AG04450 (cell line): ENCODE measurements around the gene AGPAT4. TPM values are rescaled to one million over a fixed set of nuclear protein-coding genes. Genes with fewer than 3 reads are reported as not detected.

Experiments used
- CTCF ChIA-PET: fragments of 300-600, 350-600 bp; formaldehyde crosslinking; extraction: SDS; loops from one replicate; lab custom pipeline; 2022; ENCODE audit warnings: antibody characterized with exemption, inconsistent platforms; lab: Charles Lee
- POLR2A ChIA-PET: fragments of 350-600 bp; formaldehyde crosslinking; extraction: SDS; loops from one replicate; lab custom pipeline; 2021; ENCODE audit warnings: antibody characterized with exemption, inconsistent platforms; lab: Yijun Ruan, JAX
- DNase-seq: peaks from one replicate; pipeline ENCODE4 v3.0.0-alpha.2; 2011; ENCODE audit warnings: low read depth, low spot score
- H3K27ac ChIP-seq: one replicate; pipeline ENCODE4 v1.5.1; 2012; ENCODE audit warnings: low read depth, low read length, control low read depth
- H3K27me3 ChIP-seq: one replicate; pipeline ENCODE4 v1.6.0; 2012; ENCODE audit warnings: low read length; ENCODE audit not compliant: control insufficient read depth, insufficient read depth
- H3K4me3 ChIP-seq: 2 replicates; pipeline ENCODE4 v1.5.1; 2011; ENCODE audit warnings: mild to moderate bottlenecking, low read depth, low read length, control low read depth
- H3K9me3 ChIP-seq: 2 replicates; pipeline ENCODE4 v1.5.1; 2012; ENCODE audit warnings: low read length; ENCODE audit not compliant: control insufficient read depth, insufficient read depth
- CTCF ChIP-seq: IDR thresholded peaks from 2 replicates; pipeline ENCODE4 v1.5.1; 2011; ENCODE audit warnings: low read depth, low read length, control low read depth, inconsistent platforms
- polyA plus RNA-seq: library from polyadenylated mRNA; depleted of rRNA; stranded (reverse); fragments of >200 nt; gene quantifications from 2 replicates; pipeline ENCODE4 v1.2.3, GENCODE V29; 2011

The AGPAT4 gene
- polyA plus RNA-seq, 1 experiment, result 10.0 TPM

DNA sequence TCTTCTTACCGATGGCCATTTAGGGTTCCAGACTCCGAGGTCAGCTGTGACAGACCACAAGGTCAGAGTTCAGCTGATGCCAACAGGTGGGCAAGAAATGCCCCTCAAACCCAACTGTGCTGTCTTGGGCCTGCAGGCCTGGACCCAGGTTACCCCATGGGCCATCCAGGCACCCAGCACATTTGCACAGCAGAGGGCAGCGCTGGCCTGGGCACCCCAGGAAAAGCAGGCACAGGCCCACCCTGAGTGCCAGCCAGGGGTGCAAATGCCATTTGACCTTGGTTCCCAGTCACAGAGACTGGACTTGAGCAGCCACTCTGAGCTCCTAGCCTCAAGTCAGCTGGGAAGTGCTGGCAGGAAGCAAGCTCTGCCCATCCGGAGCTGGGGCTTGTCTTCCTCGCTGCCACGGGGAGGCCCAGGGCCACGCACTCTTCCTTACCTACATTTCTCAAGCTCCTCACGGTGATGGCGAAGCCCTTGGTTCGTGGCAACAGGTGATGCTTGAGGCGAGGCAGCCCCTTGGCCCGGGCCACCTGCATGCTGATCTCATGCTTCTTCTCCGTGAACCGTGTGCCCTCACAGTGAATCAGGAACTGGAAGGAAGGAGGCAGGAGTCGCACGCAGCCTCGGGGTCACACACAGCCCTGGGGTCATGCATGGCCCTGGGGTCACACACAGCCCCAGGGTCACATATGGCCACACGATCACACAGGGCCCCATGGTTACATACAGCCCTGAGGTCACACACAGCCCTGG is 120.8 kb downstream of the AGPAT4 start:
- DNase-seq, result no peak
- Histone ChIP-seq H3K4me3 (no peak overlapping the region), H3K27me3 (no peaks in the 10 kb centered on the region), H3K27ac (no peak overlapping the region), H3K9me3 (peaks cover 3% of the 10 kb centered on the region; the same call in 1 of the 2 replicates)
- ChIA-PET CTCF (interaction anchor here (0.7 to 6.8 kb wide), 11 partner anchors 12 to 223 kb away, joined by 3 to 92 read pairs (median 3); partner anchors contain the start of gene AGPAT4), POLR2A (no interaction called here)
- TF ChIP-seq CTCF, result peak; percentile 56

GRCh38 chr6:161152527-161152862 is 121.4 kb downstream of the AGPAT4 start:
- H3K27ac ChIP-seq, result no peak overlapping the region
- H3K27me3 ChIP-seq, result no peaks in the 10 kb centered on the region
- H3K9me3 ChIP-seq, result peaks cover 3% of the 10 kb centered on the region; the same call in 1 of the 2 replicates
- no peak overlapping the region for H3K4me3 ChIP-seq
- DNase-seq, result no peak
- no peak for TF ChIP-seq CTCF
- CTCF ChIA-PET, result interaction anchor here (0.6 to 6.8 kb wide), 9 partner anchors 12 to 222 kb away, joined by 3 to 92 read pairs (median 3); partner anchors contain the start of gene AGPAT4
- POLR2A ChIA-PET, result no interaction called here

GRCh38 chr6:161151660-161152526 is 122.0 kb downstream of the AGPAT4 start:
- no peak for TF ChIP-seq CTCF
- H3K27ac ChIP-seq, result no peak overlapping the region
- no peak overlapping the region for H3K4me3 ChIP-seq
- POLR2A ChIA-PET, result interaction anchor here (0.6 to 0.7 kb wide), 2 partner anchors 76 to 122 kb away, joined by 3 read pairs; partner anchors contain the start of gene AGPAT4
- H3K27me3 ChIP-seq, result no peaks in the 10 kb centered on the region
- CTCF ChIA-PET, result interaction anchor here (0.6 to 6.8 kb wide), 7 partner anchors 11 to 222 kb away, joined by 3 to 92 read pairs (median 3); no protein-coding TSS in a partner anchor
- H3K9me3 ChIP-seq, result peaks cover 3% of the 10 kb centered on the region; the same call in 1 of the 2 replicates
- no peak for DNase-seq

DNA sequence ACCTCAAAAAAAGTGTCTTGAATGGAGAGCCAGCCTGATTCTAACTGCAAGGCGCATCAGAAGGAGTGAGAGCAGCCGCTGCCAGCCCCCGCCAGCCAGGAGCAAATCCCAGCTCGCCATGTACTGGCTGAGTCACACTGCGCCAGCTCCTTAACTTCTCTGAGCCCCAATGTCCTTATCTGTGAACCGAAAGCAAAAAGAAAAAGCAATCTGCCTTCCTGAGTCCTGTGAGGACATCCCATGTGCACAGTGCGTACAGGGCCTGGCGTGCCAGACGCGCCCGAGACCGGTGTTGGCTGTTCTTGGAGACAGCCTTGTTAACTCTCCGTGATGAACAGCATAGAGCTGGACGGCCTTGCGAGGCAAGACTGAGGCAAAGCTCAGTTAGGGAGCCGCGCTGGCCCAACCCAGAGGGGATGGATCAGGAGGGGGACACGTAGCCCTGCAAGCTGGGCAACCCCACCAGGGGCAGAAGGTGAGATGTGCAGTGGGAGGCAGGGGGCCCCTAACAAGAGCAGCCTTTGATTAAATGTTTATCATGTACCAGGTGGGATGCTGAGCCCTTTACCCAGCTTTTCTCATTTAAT is 122.7 kb downstream of the AGPAT4 start:
- Histone ChIP-seq H3K27me3 (no peaks in the 10 kb centered on the region), H3K9me3 (peaks cover 3% of the 10 kb centered on the region; the same call in 1 of the 2 replicates), H3K4me3 (no peak overlapping the region), H3K27ac (no peak overlapping the region)
- ChIA-PET POLR2A (interaction anchor here (0.6 kb wide), 1 partner anchor 123 kb away, joined by 3 read pairs; the partner anchor contains the start of gene AGPAT4), CTCF (interaction anchor here (2.1 to 6.8 kb wide), 3 partner anchors 220 to 222 kb away, joined by 6 to 92 read pairs (median 24); no protein-coding TSS in a partner anchor)
- no peak for TF ChIP-seq CTCF
- DNase-seq, result no peak
